Trophoblast cell (in vitro differentiated cells and primary cell): ENCODE data around the gene RBM19.

Experiments
- DNase-seq, 2 donors: peaks; one replicate each; pipeline ENCODE4 v3.0.0-alpha.2; 2016
- H2AFZ ChIP-seq: 2 replicates; pipeline ENCODE4 v1.6.1; 2013; ENCODE audit warnings: low read length, moderate library complexity, mild to moderate bottlenecking; ENCODE audit not compliant: insufficient read depth, poor library complexity
- H2AK5ac ChIP-seq: 2 replicates; pipeline ENCODE4 v1.6.1; 2013; ENCODE audit warnings: mild to moderate bottlenecking, low read length
- H2BK120ac ChIP-seq: 2 replicates; pipeline ENCODE4 v1.6.1; 2013; ENCODE audit warnings: low read length, mild to moderate bottlenecking, moderate library complexity; ENCODE audit not compliant: insufficient read depth, poor library complexity
- H2BK12ac ChIP-seq: 2 replicates; pipeline ENCODE4 v1.6.1; 2013; ENCODE audit warnings: mild to moderate bottlenecking, low read length, moderate library complexity
- H2BK5ac ChIP-seq: 2 replicates; pipeline ENCODE4 v1.6.1; 2013; ENCODE audit warnings: low read length, low read depth, moderate library complexity, mild to moderate bottlenecking; ENCODE audit not compliant: poor library complexity
- H3K14ac ChIP-seq: 2 replicates; pipeline ENCODE4 v1.6.1; 2013; ENCODE audit warnings: mild to moderate bottlenecking, low read length
- H3K18ac ChIP-seq: 2 replicates; pipeline ENCODE4 v1.6.1; 2013; ENCODE audit warnings: mild to moderate bottlenecking, low read length
- H3K23ac ChIP-seq: 2 replicates; pipeline ENCODE4 v1.6.1; 2013; ENCODE audit warnings: low read length
- H3K27ac ChIP-seq: 2 replicates; pipeline ENCODE4 v1.5.1; 2013; ENCODE audit warnings: low read depth, mild to moderate bottlenecking, inconsistent platforms, low read length, moderate library complexity
- H3K27me3 ChIP-seq: 2 replicates; pipeline ENCODE4 v1.6.1; 2013; ENCODE audit warnings: inconsistent platforms, mild to moderate bottlenecking, low read length, moderate library complexity; ENCODE audit not compliant: insufficient read depth
- H3K36me3 ChIP-seq, 2 experiments: 1 replicate in 1 of 2; 2 replicates in 1 of 2; pipeline ENCODE4 v1.6.1; 2013; ENCODE audit warnings: low read length in 2 of 2, mild to moderate bottlenecking in 2 of 2, moderate library complexity in 1 of 2; ENCODE audit not compliant: insufficient read depth in 2 of 2, control insufficient read depth in 1 of 2
- H3K4ac ChIP-seq: 2 replicates; pipeline ENCODE4 v1.6.1; 2013; ENCODE audit warnings: low read depth, mild to moderate bottlenecking, low read length, moderate library complexity
- H3K4me1 ChIP-seq, 2 experiments: 1 replicate in 1 of 2; 2 replicates in 1 of 2; pipeline ENCODE4 v1.6.1; 2013; ENCODE audit warnings: low read length in 2 of 2, mild to moderate bottlenecking in 2 of 2, moderate library complexity in 1 of 2; ENCODE audit not compliant: insufficient read depth in 2 of 2, control insufficient read depth in 1 of 2
- H3K4me2 ChIP-seq: 2 replicates; pipeline ENCODE4 v1.6.1; 2013; ENCODE audit warnings: inconsistent platforms, mild to moderate bottlenecking, low read length, moderate library complexity
- H3K4me3 ChIP-seq: 2 replicates; pipeline ENCODE4 v1.5.1; 2013; ENCODE audit warnings: mild to moderate bottlenecking, low read depth, low read length, inconsistent platforms
- H3K79me1 ChIP-seq: one replicate; pipeline ENCODE4 v1.6.1; 2013; ENCODE audit warnings: low read length
- H3K79me2 ChIP-seq: 2 replicates; pipeline ENCODE4 v1.6.1; 2013; ENCODE audit warnings: low read length, mild to moderate bottlenecking; ENCODE audit not compliant: control insufficient read depth, insufficient read depth, poor library complexity
- H3K9ac ChIP-seq: 2 replicates; pipeline ENCODE4 v1.6.1; 2013; ENCODE audit warnings: mild to moderate bottlenecking, low read length
- H3K9me3 ChIP-seq: 2 replicates; pipeline ENCODE4 v1.6.1; 2013; ENCODE audit warnings: low read depth, mild to moderate bottlenecking, control low read depth, inconsistent platforms, low read length; ENCODE audit not compliant: insufficient read depth
- H4K12ac ChIP-seq: 2 replicates; pipeline ENCODE4 v1.6.1; 2013; ENCODE audit warnings: low read depth, mild to moderate bottlenecking, low read length, moderate library complexity
- H4K8ac ChIP-seq: 2 replicates; pipeline ENCODE4 v1.6.1; 2013; ENCODE audit warnings: low read depth, mild to moderate bottlenecking, low read length, moderate library complexity
- H4K91ac ChIP-seq: one replicate; pipeline ENCODE4 v1.6.1; 2013; ENCODE audit warnings: low read depth, mild to moderate bottlenecking, low read length, moderate library complexity
- WGBS: extraction: QIAGEN DNeasy Blood & Tissue Kit; methylation state at CpG from one replicate; pipeline ENCODE4 v1.1.7; 2013; ENCODE audit warnings: missing lambda C conversion rate; ENCODE audit not compliant: insufficient read length, insufficient coverage; ENCODE audit errors: extremely low coverage; 5-methylcytosine and 5-hydroxymethylcytosine counted together

The RBM19 gene

GRCh38 chr12:113909776-113910420 is 56.2 kb downstream of the RBM19 start:
- Histone ChIP-seq H2BK5ac (no peak overlapping the region), H2BK120ac (no peak overlapping the region), H2AFZ (no peak overlapping the region), H3K4me1 (no peaks in the 10 kb centered on the region), H3K4me2 (no peak overlapping the region), H4K8ac (no peak overlapping the region), H4K12ac (no peak overlapping the region), H3K23ac (no peak overlapping the region), H2BK12ac (no peak overlapping the region), H4K91ac (no peak overlapping the region), H3K14ac (no peak overlapping the region), H3K4me3 (no peak overlapping the region), H3K27me3 (no peaks in the 10 kb centered on the region), H3K9ac (no peak overlapping the region), H3K27ac (no peak overlapping the region), H3K36me3 (peaks cover 12 to 19% of the 10 kb centered on the region in 2 experiments), H3K9me3 (peaks cover 3% of the 10 kb centered on the region), H3K18ac (no peak overlapping the region), H3K4ac (no peak overlapping the region), H3K79me2 (no peaks in the 10 kb centered on the region), H2AK5ac (no peak overlapping the region), H3K79me1 (no peaks in the 10 kb centered on the region)
- no CpG with 5 or more reads among the region's 13 CpGs for WGBS
- DNase-seq = no peak

DNA sequence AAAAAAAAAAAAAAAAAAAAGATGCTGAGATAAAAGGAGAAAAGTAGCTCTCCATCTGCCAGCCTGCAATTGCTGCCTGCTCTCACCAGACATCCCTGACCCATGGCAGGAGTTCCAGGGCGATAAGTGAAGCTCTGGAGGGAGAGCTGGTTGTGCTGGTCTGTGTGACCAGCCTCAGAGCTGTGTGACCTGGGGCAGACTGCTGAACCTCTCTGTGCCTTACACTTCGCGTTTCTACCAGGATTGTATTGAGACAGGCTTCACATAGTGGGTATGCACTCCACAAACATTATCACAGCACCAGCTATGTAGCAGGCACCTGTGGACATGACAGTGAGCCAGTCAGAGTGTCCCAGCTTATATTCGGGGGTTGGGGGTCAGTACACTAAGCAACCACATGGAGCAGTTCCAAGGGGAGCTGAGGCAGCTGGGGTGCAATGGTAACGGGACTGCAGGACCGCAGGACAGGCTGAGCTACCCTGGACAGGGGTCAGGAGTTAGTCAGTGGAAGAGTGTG is 57.5 kb downstream of the RBM19 start:
- no peak overlapping the region for H2BK5ac ChIP-seq
- H3K23ac ChIP-seq = no peak overlapping the region
- H2AK5ac ChIP-seq = no peak overlapping the region
- H3K4ac ChIP-seq = no peak overlapping the region
- no peaks in the 10 kb centered on the region for H3K27me3 ChIP-seq
- DNase-seq = no peak
- H4K8ac ChIP-seq = no peak overlapping the region
- H3K4me2 ChIP-seq = no peak overlapping the region
- no peak overlapping the region for H3K14ac ChIP-seq
- no peak overlapping the region for H2BK120ac ChIP-seq
- H3K4me3 ChIP-seq = no peak overlapping the region
- H3K27ac ChIP-seq = no peak overlapping the region
- no CpG with 5 or more reads among the region's 6 CpGs for WGBS
- H3K79me2 ChIP-seq = no peaks in the 10 kb centered on the region
- H3K9ac ChIP-seq = no peak overlapping the region
- peaks cover 7 to 23% of the 10 kb centered on the region in 2 experiments for H3K36me3 ChIP-seq
- no peaks in the 10 kb centered on the region for H3K79me1 ChIP-seq
- H2AFZ ChIP-seq = no peak overlapping the region
- no peak overlapping the region for H4K91ac ChIP-seq
- peaks cover 3% of the 10 kb centered on the region for H3K9me3 ChIP-seq
- H2BK12ac ChIP-seq = no peak overlapping the region
- H4K12ac ChIP-seq = no peak overlapping the region
- no peaks in the 10 kb centered on the region for H3K4me1 ChIP-seq
- no peak overlapping the region for H3K18ac ChIP-seq

GRCh38 chr12:113907446-113908180 is 58.5 kb downstream of the RBM19 start:
- peaks cover 7 to 23% of the 10 kb centered on the region in 2 experiments for H3K36me3 ChIP-seq
- no peak overlapping the region for H3K18ac ChIP-seq
- no CpG with 5 or more reads among the region's 11 CpGs for WGBS
- no peak overlapping the region for H4K12ac ChIP-seq
- H2BK120ac ChIP-seq = no peak overlapping the region
- no peak overlapping the region for H3K23ac ChIP-seq
- peaks cover 3% of the 10 kb centered on the region for H3K9me3 ChIP-seq
- no peaks in the 10 kb centered on the region for H3K79me1 ChIP-seq
- H4K91ac ChIP-seq = no peak overlapping the region
- no peak overlapping the region for H2AFZ ChIP-seq
- H3K4me3 ChIP-seq = no peak overlapping the region
- no peaks in the 10 kb centered on the region for H3K4me1 ChIP-seq
- H3K27me3 ChIP-seq = no peaks in the 10 kb centered on the region
- no peaks in the 10 kb centered on the region for H3K79me2 ChIP-seq
- no peak overlapping the region for H2AK5ac ChIP-seq
- no peak overlapping the region for H3K27ac ChIP-seq
- no peak overlapping the region for H3K4me2 ChIP-seq
- no peak overlapping the region for H2BK12ac ChIP-seq
- no peak overlapping the region for H3K4ac ChIP-seq
- H3K9ac ChIP-seq = no peak overlapping the region
- no peak overlapping the region for H3K14ac ChIP-seq
- no peak for DNase-seq
- H4K8ac ChIP-seq = no peak overlapping the region
- H2BK5ac ChIP-seq = no peak overlapping the region

GRCh38 chr12:113906411-113907200 is 59.5 kb downstream of the RBM19 start:
- Histone ChIP-seq H3K36me3 (peaks cover 7 to 22% of the 10 kb centered on the region in 2 experiments), H2BK120ac (no peak overlapping the region), H3K4ac (no peak overlapping the region), H3K14ac (no peak overlapping the region), H2AK5ac (no peak overlapping the region), H3K4me3 (no peak overlapping the region), H3K79me1 (no peaks in the 10 kb centered on the region), H3K27me3 (no peaks in the 10 kb centered on the region), H3K79me2 (no peaks in the 10 kb centered on the region), H4K91ac (no peak overlapping the region), H3K27ac (no peak overlapping the region), H4K8ac (no peak overlapping the region), H4K12ac (no peak overlapping the region), H3K18ac (no peak overlapping the region), H2AFZ (no peak overlapping the region), H3K23ac (no peak overlapping the region), H3K4me1 (no peaks in the 10 kb centered on the region), H3K9me3 (peaks cover 3% of the 10 kb centered on the region), H2BK12ac (no peak overlapping the region), H2BK5ac (no peak overlapping the region), H3K9ac (no peak overlapping the region), H3K4me2 (no peak overlapping the region)
- no CpG with 5 or more reads among the region's 19 CpGs for WGBS
- no peak for DNase-seq
